Hepatocyte (in vitro differentiated cells): ENCODE data around the gene DMAC2.

Experiments
- EZH2phosphoT487 ChIP-seq: fragments of 200-600 bp; sonication (generic); IDR thresholded peaks from one replicate; pipeline ENCODE4 v1.6.1; 2018; ENCODE audit warnings: antibody characterized with exemption, mild to moderate bottlenecking, low read depth, moderate library complexity; ENCODE audit not compliant: unreplicated experiment, severe bottlenecking
- TF ChIP-seq, protein P1 (sequence below): fragments of 200-600 bp; sonication (generic); IDR thresholded peaks from 2 replicates; pipeline ENCODE4 v1.5.1; 2016; ENCODE audit warnings: antibody characterized with exemption, mild to moderate bottlenecking; ENCODE audit not compliant: poor library complexity

DNA sequence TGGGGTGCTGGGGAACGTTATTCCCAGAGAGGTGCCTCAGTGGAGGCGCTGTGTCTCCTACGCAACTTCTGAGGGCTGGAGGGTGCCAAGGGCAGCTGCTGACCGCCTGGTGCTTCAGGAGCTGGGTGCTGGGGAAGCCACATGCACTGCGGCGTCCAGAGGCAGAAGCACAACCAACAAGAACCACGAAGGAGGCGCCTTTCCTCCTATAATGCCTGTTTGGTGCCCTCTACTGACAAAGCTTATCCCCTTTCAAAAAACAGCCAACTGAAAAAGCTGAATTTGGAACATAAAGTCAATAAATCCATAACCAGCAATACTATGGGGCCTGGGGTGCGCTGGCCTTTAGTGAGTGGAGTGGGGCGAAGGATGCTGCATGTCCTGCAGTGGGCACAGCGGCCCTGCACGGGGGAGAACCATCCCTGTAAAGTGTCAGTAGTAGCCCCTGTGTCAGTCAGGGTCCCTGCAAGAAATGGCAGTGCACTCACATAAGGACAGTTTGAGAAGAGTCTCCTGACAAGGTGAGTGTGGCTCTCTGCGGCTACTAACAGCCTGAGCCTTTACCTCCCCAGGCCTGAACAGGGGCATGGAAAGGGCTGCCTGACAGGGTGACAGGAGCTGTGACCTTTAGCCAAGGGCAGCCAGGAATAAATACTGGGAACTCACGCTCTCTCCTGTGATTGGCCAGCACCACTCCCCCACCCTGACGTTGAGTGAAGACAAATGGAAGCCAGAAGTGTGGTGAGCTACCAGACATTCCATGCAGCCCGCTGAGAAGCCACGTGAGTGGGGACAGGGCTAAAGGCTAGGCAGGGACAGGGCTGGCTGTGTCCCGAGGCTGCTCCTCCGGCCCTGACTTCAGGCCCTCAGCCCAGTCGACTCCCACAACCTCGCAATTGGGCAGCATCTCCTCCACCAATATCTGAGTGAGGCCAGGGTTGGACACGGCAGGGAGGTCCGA lies 8.0 kb downstream of the DMAC2 start:
- TF ChIP-seq, protein P1, sequence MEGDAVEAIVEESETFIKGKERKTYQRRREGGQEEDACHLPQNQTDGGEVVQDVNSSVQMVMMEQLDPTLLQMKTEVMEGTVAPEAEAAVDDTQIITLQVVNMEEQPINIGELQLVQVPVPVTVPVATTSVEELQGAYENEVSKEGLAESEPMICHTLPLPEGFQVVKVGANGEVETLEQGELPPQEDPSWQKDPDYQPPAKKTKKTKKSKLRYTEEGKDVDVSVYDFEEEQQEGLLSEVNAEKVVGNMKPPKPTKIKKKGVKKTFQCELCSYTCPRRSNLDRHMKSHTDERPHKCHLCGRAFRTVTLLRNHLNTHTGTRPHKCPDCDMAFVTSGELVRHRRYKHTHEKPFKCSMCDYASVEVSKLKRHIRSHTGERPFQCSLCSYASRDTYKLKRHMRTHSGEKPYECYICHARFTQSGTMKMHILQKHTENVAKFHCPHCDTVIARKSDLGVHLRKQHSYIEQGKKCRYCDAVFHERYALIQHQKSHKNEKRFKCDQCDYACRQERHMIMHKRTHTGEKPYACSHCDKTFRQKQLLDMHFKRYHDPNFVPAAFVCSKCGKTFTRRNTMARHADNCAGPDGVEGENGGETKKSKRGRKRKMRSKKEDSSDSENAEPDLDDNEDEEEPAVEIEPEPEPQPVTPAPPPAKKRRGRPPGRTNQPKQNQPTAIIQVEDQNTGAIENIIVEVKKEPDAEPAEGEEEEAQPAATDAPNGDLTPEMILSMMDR = peak; percentile 46
- no peak for TF ChIP-seq EZH2phosphoT487
